IMR-90 (cell line): ENCODE measurements around the gene PDCD1. TPM values are rescaled to one million over a fixed set of nuclear protein-coding genes. Genes with fewer than 3 reads are reported as not detected.

Experiments
- ATAC-seq: fragments of 200-7000 bp; cut with Tn5 transposase; 2 replicates; pipeline ENCODE4 v1.9.1; 2020; ENCODE audit warnings: low read depth, mild to moderate bottlenecking, moderate library complexity
- BruUV-seq: library from RNA; stranded (reverse); fragments of 400-500 nt; replicated peaks from 2 replicates; lab custom pipeline; 2021; lab: Mats Ljungman, UMichigan
- CTCF ChIA-PET: fragments of 300-600 bp; formaldehyde crosslinking; extraction: SDS; loops from one replicate; lab custom pipeline; 2021; ENCODE audit warnings: antibody characterized with exemption; lab: Yijun Ruan, JAX
- POLR2A ChIA-PET: fragments of 300-600 bp; sonication (Branson Sonifier 250); formaldehyde crosslinking; loops from one replicate; lab custom pipeline; 2022; ENCODE audit warnings: antibody characterized with exemption; ENCODE audit not compliant: unreplicated experiment; lab: Charles Lee
- DNase-seq: peaks from one replicate; pipeline ENCODE4 v3.0.0; 2013
- H2AFZ ChIP-seq: replicated peaks from 2 replicates; pipeline ENCODE3; 2013; ENCODE audit warnings: low read length, mild to moderate bottlenecking; ENCODE audit not compliant: poor library complexity
- H2AK5ac ChIP-seq: 2 replicates; pipeline ENCODE4 v1.6.1; 2013; ENCODE audit warnings: low read depth, low read length, inconsistent platforms
- H2AK9ac ChIP-seq: replicated peaks from 2 replicates; pipeline ENCODE3; 2013; ENCODE audit warnings: mild to moderate bottlenecking, low read depth, low read length, moderate library complexity; ENCODE audit not compliant: poor library complexity
- H2BK120ac ChIP-seq: 2 replicates; pipeline ENCODE4 v1.6.1; 2013; ENCODE audit warnings: low read depth, low read length, inconsistent platforms
- H2BK15ac ChIP-seq: 3 replicates; pipeline ENCODE4 v1.6.1; 2013; ENCODE audit warnings: low read depth, low read length, inconsistent platforms
- H2BK20ac ChIP-seq: 2 replicates; pipeline ENCODE4 v1.6.1; 2013; ENCODE audit warnings: low read depth, mild to moderate bottlenecking, inconsistent platforms, low read length, moderate library complexity
- H2BK5ac ChIP-seq: 2 replicates; pipeline ENCODE4 v1.6.1; 2013; ENCODE audit warnings: mild to moderate bottlenecking, low read depth, low read length, inconsistent platforms; ENCODE audit not compliant: poor library complexity, severe bottlenecking
- H3K14ac ChIP-seq: replicated peaks from 2 replicates; pipeline ENCODE4 v1.6.1; 2013; ENCODE audit warnings: low read depth, low read length, inconsistent platforms
- H3K18ac ChIP-seq: 2 replicates; pipeline ENCODE4 v1.6.1; 2013; ENCODE audit warnings: low read depth, low read length, control low read depth
- H3K23ac ChIP-seq: 2 replicates; pipeline ENCODE4 v1.6.1; 2013; ENCODE audit warnings: low read depth, low read length, inconsistent platforms
- H3K27ac ChIP-seq: 2 replicates; pipeline ENCODE4 v1.5.1; 2013; ENCODE audit warnings: mild to moderate bottlenecking, control low read depth, low read length; ENCODE audit not compliant: insufficient read depth
- H3K27me3 ChIP-seq: 2 replicates; pipeline ENCODE4 v1.6.1; 2013; ENCODE audit warnings: low read length; ENCODE audit not compliant: control insufficient read depth, insufficient read depth
- H3K36me3 ChIP-seq: 2 replicates; pipeline ENCODE4 v1.6.1; 2013; ENCODE audit warnings: low read length, mixed read lengths; ENCODE audit not compliant: control insufficient read depth, insufficient read depth
- H3K4ac ChIP-seq: 2 replicates; pipeline ENCODE4 v1.6.1; 2013; ENCODE audit warnings: low read depth, low read length, inconsistent platforms
- H3K4me1 ChIP-seq: 2 replicates; pipeline ENCODE4 v1.6.1; 2013; ENCODE audit warnings: low read length, mixed read lengths; ENCODE audit not compliant: control insufficient read depth, insufficient read depth
- H3K4me2 ChIP-seq: 2 replicates; pipeline ENCODE4 v1.6.1; 2013; ENCODE audit warnings: low read depth, mild to moderate bottlenecking, control low read depth, low read length, moderate library complexity
- H3K4me3 ChIP-seq: 2 replicates; pipeline ENCODE4 v1.5.1; 2013; ENCODE audit warnings: low read depth, mild to moderate bottlenecking, control low read depth, low read length, moderate library complexity; ENCODE audit not compliant: insufficient read depth
- H3K56ac ChIP-seq: 2 replicates; pipeline ENCODE4 v1.6.1; 2013; ENCODE audit warnings: low read length, inconsistent platforms; ENCODE audit not compliant: insufficient read depth; ENCODE audit errors: extremely low read depth
- H3K79me1 ChIP-seq, 2 experiments: 2 replicates each; pipeline ENCODE4 v1.6.1; 2013; ENCODE audit warnings: low read length in 2 of 2, inconsistent platforms in 1 of 2, low read depth in 1 of 2
- H3K9ac ChIP-seq: 2 replicates; pipeline ENCODE4 v1.6.1; 2013; ENCODE audit warnings: low read depth, low read length, control low read depth
- H3K9me1 ChIP-seq: 2 replicates; pipeline ENCODE4 v1.6.1; 2013; ENCODE audit warnings: low read length, inconsistent platforms; ENCODE audit not compliant: insufficient read depth
- H3K9me3 ChIP-seq: 2 replicates; pipeline ENCODE4 v1.6.1; 2013; ENCODE audit warnings: low read length; ENCODE audit not compliant: control insufficient read depth, insufficient read depth
- H4K20me1 ChIP-seq: 2 replicates; pipeline ENCODE4 v1.6.1; 2013; ENCODE audit warnings: low read length, inconsistent platforms; ENCODE audit not compliant: insufficient read depth
- H4K5ac ChIP-seq: 2 replicates; pipeline ENCODE4 v1.6.1; 2013; ENCODE audit warnings: mild to moderate bottlenecking, low read depth, low read length, control low read depth
- H4K8ac ChIP-seq, 2 experiments: 2 replicates each; pipeline ENCODE4 v1.6.1; 2013; ENCODE audit warnings: low read depth in 2 of 2, low read length in 2 of 2, control low read depth in 1 of 2, inconsistent platforms in 1 of 2
- H4K91ac ChIP-seq: 2 replicates; pipeline ENCODE4 v1.6.1; 2013; ENCODE audit warnings: low read depth, low read length, inconsistent platforms; ENCODE audit not compliant: insufficient read depth
- RCOR1 ChIP-seq: IDR thresholded peaks from 2 replicates; pipeline ENCODE4 v1.6.1; 2012; ENCODE audit warnings: mild to moderate bottlenecking, low read length, improper control_type of control experiment; ENCODE audit not compliant: insufficient replicate concordance
- WGBS, 2 experiments: methylation state at CpG; one replicate each; pipeline versions ENCODE4 v1.1.5 to v1.1.7; 2013; ENCODE audit warnings: missing lambda C conversion rate in 2 of 2; ENCODE audit not compliant: insufficient read length in 1 of 2; ENCODE audit errors: extremely low coverage in 2 of 2; 5-methylcytosine and 5-hydroxymethylcytosine counted together
- dilution Hi-C: fragments of 300-500 bp; cut with HindIII; formaldehyde crosslinking; loops from one replicate; pipeline ENCODE4 v1.14.3; 2018; ENCODE audit warnings: low sequenced_read_pairs; ENCODE audit not compliant: unreplicated experiment
- in situ Hi-C: fragments of 300-500 bp; cut with MboI; formaldehyde crosslinking; loops from 3 replicates; pipeline ENCODE4 v1.14.3; 2019; ENCODE audit warnings: low sequenced_read_pairs, inconsistent platforms, mixed read lengths
- intact Hi-C: fragments of 100-400 bp; cut with micrococcal nuclease; formaldehyde crosslinking; loops from 2 replicates; pipeline ENCODE4 v1.10.0; 2022
- polyA plus RNA-seq, 3 experiments: library from polyadenylated mRNA; depleted of rRNA; stranded (reverse); fragments of >200 nt; gene quantifications; 2 replicates each; pipeline ENCODE4 v1.2.3, GENCODE V29; 2012; ENCODE audit warnings: low replicate concordance in 1 of 3
- total RNA-seq: library from RNA; depleted of rRNA; stranded (reverse); fragments of >200 nt; gene quantifications from 2 replicates; pipeline ENCODE4 v1.2.3, GENCODE V29; 2012

Gene PDCD1
- total and polyA plus RNA-seq, 2 of the 4 experiments (the other 2 are of a cell fraction): not detected

DNA sequence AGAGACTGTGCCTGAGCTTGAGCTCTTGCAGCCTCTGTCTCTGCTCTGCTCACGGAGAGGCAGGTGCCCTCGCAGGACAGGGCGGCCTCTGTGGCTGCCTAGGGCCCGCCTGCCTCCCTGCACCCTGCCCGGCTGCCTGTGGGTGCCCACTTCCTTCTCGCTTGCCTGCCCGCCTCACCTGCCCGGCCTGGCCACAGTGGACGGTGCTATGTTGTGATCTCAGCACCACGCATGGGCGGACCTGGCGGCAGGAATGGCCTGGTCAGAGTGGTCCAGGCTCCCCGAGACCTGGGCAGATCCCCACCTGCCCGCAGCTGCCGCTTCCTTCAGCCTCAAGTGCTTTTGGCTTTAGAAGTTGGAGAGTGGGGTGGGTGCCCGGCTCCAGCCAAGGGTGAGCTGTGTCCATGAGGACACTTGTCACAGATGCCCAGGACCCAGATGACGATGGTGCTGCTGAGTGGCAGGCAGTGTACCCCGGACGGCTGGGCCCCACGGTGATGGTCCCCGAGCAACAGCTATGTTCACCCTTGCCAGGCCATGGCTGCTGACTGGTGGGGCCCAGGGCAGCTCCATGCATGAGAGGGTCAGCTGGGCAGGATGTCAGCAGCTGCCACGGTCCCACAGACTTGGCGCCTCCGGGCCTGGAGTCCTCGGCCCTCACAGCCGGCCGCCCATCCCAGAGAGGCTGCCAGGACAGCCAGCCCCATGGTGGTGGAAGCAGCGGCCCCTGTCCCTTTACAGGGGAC is 36.2 kb upstream of the PDCD1 start:
- Histone ChIP-seq H3K4me2 (no peak overlapping the region), H2BK5ac (no peak overlapping the region), H3K9me1 (no peaks in the 10 kb centered on the region), H2AK5ac (no peak overlapping the region), H2BK15ac (no peak overlapping the region), H2AFZ (no peak overlapping the region), H2BK120ac (no peak overlapping the region), H3K27ac (no peak overlapping the region), H3K4me3 (no peak overlapping the region), H3K9ac (no peak overlapping the region), H3K4ac (no peak overlapping the region), H4K20me1 (no peaks in the 10 kb centered on the region), H4K91ac (no peak overlapping the region), H3K27me3 (no peaks in the 10 kb centered on the region), H4K5ac (no peak overlapping the region), H3K36me3 (no peaks in the 10 kb centered on the region), H4K8ac (no peak overlapping the region), H3K56ac (no peak overlapping the region), H3K9me3 (no peaks in the 10 kb centered on the region), H2BK20ac (no peak overlapping the region), H2AK9ac (no peak overlapping the region), H3K14ac (no peak overlapping the region), H3K4me1 (no peaks in the 10 kb centered on the region; the same call in 1 of the 2 replicates), H3K23ac (no peak overlapping the region), H3K18ac (no peak overlapping the region), H3K79me1 (no peaks in the 10 kb centered on the region)
- BruUV-seq: no TSS peak
- POLR2A ChIA-PET: no interaction called here
- intact Hi-C loops (no loop called here), in situ Hi-C loops (no loop called here), dilution Hi-C loops (no loop called here)
- 87% methylated on average over 14 of the region's 28 CpGs; no CpG with 5 or more reads in 1 of the 2 experiments for WGBS, 2 experiments
- no peak for TF ChIP-seq RCOR1
- DNase-seq (no peak), ATAC-seq (no peak)
- CTCF ChIA-PET: no interaction called here
